Mammary epithelial cell (primary cell): Measurements from ENCODE around the gene SHROOM1.
"Not testable (repeated sequence)": the region's sequence is repeated elsewhere in the genome, so short reads cannot be mapped to it uniquely, and the experiment has no call there.

Experiments
- EZH2 ChIP-seq: IDR thresholded peaks from 2 replicates; pipeline ENCODE4 v1.6.1; 2012; ENCODE audit warnings: low read length, inconsistent platforms, borderline replicate concordance
- TF ChIP-seq, protein P1 (sequence below), 2 donors: IDR thresholded peaks in 1 of 2; conservative IDR thresholded peaks in 1 of 2; 2 replicates each; pipeline ENCODE4 v1.5.1; 2011 to 2012; ENCODE audit warnings: inconsistent platforms in 2 of 2, low read length in 2 of 2, mild to moderate bottlenecking in 2 of 2, control low read depth in 1 of 2, low read depth in 1 of 2; ENCODE audit not compliant: insufficient read depth in 1 of 2; ENCODE audit errors: extremely low read depth in 1 of 2

DNA sequence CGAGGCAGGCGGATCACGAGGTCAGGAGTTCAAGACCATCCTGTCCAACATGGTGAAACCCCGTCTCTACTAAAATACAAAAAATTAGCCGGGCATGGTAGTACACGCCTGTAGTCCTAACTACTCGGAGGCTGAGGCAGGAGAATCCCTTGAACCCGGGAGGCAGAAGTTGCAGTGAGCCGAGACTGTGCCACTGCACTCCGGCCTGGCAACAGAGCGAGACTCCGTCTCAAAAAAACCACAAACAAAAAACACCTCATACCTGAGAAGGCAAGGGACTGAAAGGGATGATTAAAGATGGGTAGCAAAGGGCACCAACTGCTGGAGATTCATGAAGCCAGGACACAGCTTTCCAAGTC is 23.7 kb downstream of the SHROOM1 start:
- TF ChIP-seq, protein P1, sequence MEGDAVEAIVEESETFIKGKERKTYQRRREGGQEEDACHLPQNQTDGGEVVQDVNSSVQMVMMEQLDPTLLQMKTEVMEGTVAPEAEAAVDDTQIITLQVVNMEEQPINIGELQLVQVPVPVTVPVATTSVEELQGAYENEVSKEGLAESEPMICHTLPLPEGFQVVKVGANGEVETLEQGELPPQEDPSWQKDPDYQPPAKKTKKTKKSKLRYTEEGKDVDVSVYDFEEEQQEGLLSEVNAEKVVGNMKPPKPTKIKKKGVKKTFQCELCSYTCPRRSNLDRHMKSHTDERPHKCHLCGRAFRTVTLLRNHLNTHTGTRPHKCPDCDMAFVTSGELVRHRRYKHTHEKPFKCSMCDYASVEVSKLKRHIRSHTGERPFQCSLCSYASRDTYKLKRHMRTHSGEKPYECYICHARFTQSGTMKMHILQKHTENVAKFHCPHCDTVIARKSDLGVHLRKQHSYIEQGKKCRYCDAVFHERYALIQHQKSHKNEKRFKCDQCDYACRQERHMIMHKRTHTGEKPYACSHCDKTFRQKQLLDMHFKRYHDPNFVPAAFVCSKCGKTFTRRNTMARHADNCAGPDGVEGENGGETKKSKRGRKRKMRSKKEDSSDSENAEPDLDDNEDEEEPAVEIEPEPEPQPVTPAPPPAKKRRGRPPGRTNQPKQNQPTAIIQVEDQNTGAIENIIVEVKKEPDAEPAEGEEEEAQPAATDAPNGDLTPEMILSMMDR (conservative IDR thresholded peaks at IDR 0.05 in 1 of 2, IDR thresholded peaks at IDR 0.05 in 1 of 2; ENCODE audit: extremely low read depth in 1 of 2, insufficient read depth in 1 of 2, low read depth in 1 of 2, low read length in 2 of 2) = not testable (repeated sequence)
- TF ChIP-seq EZH2 = not testable (repeated sequence)
